Peyer's patch (tissue), 4 donors: ENCODE data around the gene MRPS9.

Experiments used
- POLR2A ChIP-seq, 2 donors: fragments of 450-650 bp; IDR thresholded peaks; one replicate each; pipeline ENCODE4 v1.5.1; 2017; ENCODE audit warnings: antibody characterized with exemption in 2 of 2, mild to moderate bottlenecking in 2 of 2, moderate library complexity in 2 of 2
- TF ChIP-seq, protein P1 (sequence below), 6 experiments: fragments of 450-650 bp in 4 of 6; fragments of 200-600 bp in 2 of 6; sonication (generic) in 1 of 6; IDR thresholded peaks; one replicate each; pipeline ENCODE4 v1.5.1; 2017 to 2019; ENCODE audit warnings: antibody characterized with exemption in 6 of 6, mild to moderate bottlenecking in 3 of 6, moderate library complexity in 1 of 6

DNA sequence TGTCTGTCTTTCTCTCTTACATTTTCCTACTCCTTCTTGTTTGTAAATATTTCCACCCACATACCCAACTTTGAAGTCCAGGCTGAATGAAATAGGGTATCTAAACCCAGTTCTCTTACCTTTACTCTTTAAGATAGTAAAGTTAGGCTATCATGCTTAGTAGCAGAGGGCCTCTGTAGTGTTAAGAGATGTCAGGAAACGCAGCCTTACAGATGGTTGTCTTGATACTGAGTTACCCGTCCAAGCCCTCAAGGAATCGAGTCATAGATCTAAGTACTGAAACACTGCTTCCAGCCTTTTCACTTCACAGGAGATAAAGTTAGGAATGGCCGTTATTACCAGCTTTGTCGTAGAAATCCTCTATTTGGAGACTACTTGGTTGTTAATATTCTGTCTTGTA is 24.3 kb downstream of the MRPS9 start:
- TF ChIP-seq, protein P1, sequence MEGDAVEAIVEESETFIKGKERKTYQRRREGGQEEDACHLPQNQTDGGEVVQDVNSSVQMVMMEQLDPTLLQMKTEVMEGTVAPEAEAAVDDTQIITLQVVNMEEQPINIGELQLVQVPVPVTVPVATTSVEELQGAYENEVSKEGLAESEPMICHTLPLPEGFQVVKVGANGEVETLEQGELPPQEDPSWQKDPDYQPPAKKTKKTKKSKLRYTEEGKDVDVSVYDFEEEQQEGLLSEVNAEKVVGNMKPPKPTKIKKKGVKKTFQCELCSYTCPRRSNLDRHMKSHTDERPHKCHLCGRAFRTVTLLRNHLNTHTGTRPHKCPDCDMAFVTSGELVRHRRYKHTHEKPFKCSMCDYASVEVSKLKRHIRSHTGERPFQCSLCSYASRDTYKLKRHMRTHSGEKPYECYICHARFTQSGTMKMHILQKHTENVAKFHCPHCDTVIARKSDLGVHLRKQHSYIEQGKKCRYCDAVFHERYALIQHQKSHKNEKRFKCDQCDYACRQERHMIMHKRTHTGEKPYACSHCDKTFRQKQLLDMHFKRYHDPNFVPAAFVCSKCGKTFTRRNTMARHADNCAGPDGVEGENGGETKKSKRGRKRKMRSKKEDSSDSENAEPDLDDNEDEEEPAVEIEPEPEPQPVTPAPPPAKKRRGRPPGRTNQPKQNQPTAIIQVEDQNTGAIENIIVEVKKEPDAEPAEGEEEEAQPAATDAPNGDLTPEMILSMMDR (IDR thresholded peaks at IDR 0.05): no peak
- no peak for TF ChIP-seq POLR2A (IDR thresholded peaks at IDR 0.05)
